ENCODE data around the gene ST7. TPM values are rescaled to one million over a fixed set of nuclear protein-coding genes. Genes with fewer than 3 reads are reported as not detected.

ST7 gene
- total and polyA plus RNA-seq, 8 donors, result 7.5 to 49.0 (median 16.1) TPM

DNA sequence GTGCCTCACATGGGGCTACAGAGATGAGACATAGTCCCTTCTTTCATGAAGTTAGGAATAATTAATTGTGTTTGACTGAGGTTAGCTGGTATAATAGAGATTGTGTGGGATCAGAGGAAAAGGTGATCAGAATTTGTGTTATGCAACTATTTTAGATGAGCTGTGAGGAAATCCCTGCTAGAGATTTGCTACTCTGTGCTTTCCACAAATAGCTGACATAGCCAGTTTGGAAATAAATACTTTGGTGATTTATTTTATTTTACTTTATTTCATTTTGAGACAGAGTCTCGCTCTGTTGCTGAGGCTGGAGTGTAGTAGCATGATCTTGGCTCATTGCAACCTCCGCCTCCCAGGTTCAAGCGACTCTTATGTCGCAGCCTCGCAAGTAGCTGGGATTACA is 32.3 kb downstream of the ST7 start:
- no peak for DNase-seq
- Histone ChIP-seq H3K36me3 (no peaks in the 10 kb centered on the region), H3K4me3 (no peak overlapping the region), H3K27ac (no peak overlapping the region), H3K4me1 (peaks cover 0 to 4% (median 0%) of the 10 kb centered on the region in 4 donors), H3K27me3 (no peaks in the 10 kb centered on the region), H3K9me3 (no peaks in the 10 kb centered on the region)
- intact Hi-C loops (cut with DNase I; ENCODE audit: low total_unique reads), result no loop called here
- TF ChIP-seq, protein P1, sequence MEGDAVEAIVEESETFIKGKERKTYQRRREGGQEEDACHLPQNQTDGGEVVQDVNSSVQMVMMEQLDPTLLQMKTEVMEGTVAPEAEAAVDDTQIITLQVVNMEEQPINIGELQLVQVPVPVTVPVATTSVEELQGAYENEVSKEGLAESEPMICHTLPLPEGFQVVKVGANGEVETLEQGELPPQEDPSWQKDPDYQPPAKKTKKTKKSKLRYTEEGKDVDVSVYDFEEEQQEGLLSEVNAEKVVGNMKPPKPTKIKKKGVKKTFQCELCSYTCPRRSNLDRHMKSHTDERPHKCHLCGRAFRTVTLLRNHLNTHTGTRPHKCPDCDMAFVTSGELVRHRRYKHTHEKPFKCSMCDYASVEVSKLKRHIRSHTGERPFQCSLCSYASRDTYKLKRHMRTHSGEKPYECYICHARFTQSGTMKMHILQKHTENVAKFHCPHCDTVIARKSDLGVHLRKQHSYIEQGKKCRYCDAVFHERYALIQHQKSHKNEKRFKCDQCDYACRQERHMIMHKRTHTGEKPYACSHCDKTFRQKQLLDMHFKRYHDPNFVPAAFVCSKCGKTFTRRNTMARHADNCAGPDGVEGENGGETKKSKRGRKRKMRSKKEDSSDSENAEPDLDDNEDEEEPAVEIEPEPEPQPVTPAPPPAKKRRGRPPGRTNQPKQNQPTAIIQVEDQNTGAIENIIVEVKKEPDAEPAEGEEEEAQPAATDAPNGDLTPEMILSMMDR (IDR thresholded peaks at IDR 0.05), result no peak
- TF ChIP-seq POLR2AphosphoS5 (IDR thresholded peaks at IDR 0.05), result no peak
- no peak for TF ChIP-seq EP300 (IDR thresholded peaks at IDR 0.05)
- no peak for TF ChIP-seq POLR2A (IDR thresholded peaks at IDR 0.05)
- WGBS, 5 donors, result 90 to 97% (median 96%) methylated on average over 5 of the region's 5 CpGs

DNA sequence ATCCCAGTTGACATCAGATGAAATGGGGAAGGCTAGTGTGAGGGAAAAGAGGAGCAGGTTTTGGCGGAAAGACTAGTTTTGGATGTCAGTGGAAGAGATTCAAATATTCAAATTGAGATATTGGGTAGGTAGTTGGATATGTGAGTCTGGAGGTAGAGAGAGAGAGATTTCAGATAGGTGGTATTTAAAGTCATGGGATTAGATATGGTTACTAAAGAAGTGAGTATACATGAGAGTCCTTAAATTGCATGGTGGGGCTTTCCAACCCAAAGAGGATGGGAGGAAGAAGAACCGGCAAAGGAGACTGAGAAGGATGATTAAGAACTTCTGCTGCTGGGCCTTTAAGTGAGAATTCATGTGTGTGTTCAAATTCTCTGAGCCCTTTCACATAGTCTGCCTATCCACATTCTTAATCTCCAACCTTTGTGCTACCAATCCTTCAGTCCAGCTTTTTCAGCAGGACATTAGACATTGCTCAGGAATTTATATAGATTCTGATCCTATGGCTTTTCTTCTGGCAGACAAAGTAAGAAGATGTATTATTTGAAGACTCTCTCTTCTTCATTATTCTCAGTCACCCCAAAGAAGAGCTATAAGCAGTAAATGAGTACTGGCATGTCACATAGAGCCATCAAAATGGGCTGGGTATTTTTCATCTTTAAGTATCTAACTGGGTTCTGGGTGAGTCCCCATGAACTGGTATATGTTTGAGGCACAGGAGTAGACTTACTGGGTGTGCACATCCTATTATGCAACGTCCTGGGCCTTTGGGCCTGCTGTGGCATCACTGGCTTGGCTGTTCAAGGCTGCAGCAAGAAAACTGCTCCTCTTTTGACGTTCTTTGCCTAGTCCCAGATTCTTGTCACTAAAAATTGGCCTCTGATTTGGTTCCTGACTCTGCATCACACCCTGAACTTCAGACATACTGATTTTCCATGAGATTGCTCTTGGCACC is 33.6 kb downstream of the ST7 start:
- Histone ChIP-seq H3K27me3 (no peaks in the 10 kb centered on the region), H3K27ac (no peak overlapping the region), H3K4me1 (no peaks in the 10 kb centered on the region), H3K36me3 (no peaks in the 10 kb centered on the region), H3K4me3 (no peak overlapping the region), H3K9me3 (no peaks in the 10 kb centered on the region)
- TF ChIP-seq POLR2AphosphoS5 (IDR thresholded peaks at IDR 0.05), result no peak
- intact Hi-C loops (cut with DNase I; ENCODE audit: low total_unique reads), result no loop called here
- WGBS, 5 donors, result 68 to 77% (median 70%) methylated on average over 4 of the region's 4 CpGs
- DNase-seq, result no peak

DNA sequence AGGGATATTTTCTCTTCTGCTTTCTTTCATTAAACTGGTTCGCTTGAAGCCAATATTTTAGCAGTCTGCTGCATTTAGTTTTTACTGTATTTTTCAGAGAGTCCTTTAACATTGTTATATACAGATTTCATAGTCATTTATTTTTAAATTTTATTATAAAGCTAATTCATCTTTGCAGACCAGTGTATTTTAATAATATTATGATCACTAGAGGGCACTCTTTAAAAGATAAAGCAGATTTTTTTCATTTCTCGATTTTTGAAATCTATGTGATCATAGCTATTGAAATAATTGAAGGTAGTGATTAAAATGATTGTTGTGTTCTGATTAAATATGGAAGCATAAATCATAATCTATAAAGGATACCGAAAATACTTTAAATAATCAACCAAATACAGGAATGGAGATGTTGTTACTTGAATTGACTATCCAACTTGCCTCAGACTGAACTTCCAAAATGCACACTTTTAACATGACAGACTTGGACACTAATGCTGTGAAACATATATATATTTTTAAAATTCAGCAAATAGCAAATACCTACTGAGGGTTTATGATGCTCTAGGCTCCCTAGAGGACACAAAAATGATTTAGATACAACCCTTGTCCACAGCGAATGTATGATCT is 35.2 kb downstream of the ST7 start:
- peaks cover 0 to 10% (median 2%) of the 10 kb centered on the region in 4 donors for H3K4me1 ChIP-seq
- H3K36me3 ChIP-seq, result no peaks in the 10 kb centered on the region
- H3K27me3 ChIP-seq, result no peaks in the 10 kb centered on the region
- DNase-seq, result no peak
- intact Hi-C loops (cut with DNase I; ENCODE audit: low total_unique reads), result no loop called here
- no peaks in the 10 kb centered on the region for H3K9me3 ChIP-seq
- no peak overlapping the region for H3K4me3 ChIP-seq
- TF ChIP-seq EP300 (IDR thresholded peaks at IDR 0.05) (no peak), POLR2A (IDR thresholded peaks at IDR 0.05) (no peak), POLR2AphosphoS5 (IDR thresholded peaks at IDR 0.05) (no peak)
- TF ChIP-seq, protein P1 (IDR thresholded peaks at IDR 0.05), result peak in 2 of 7 experiments; percentile 20 to 24
- no peak overlapping the region for H3K27ac ChIP-seq
- WGBS, 5 donors, result 59 to 68% (median 62%) methylated on average over 4 of the region's 4 CpGs

GRCh38 chr7:116990056-116990455 is 36.8 kb downstream of the ST7 start:
- intact Hi-C loops (cut with DNase I; ENCODE audit: low total_unique reads), result loop anchor here (5.0 kb wide), 1 partner anchor 132 kb away; no protein-coding TSS in a partner anchor
- no peak for DNase-seq
- WGBS, 5 donors, result 78 to 87% (median 82%) methylated on average over 5 of the region's 5 CpGs

More at GRCh38 chr7:116990056-116990455, 36.8 kb downstream of the ST7 start:
- H3K4me1 ChIP-seq, result peaks cover 0 to 10% (median 2%) of the 10 kb centered on the region in 4 donors
- H3K9me3 ChIP-seq, result no peaks in the 10 kb centered on the region
- no peaks in the 10 kb centered on the region for H3K27me3 ChIP-seq
- no peaks in the 10 kb centered on the region for H3K36me3 ChIP-seq
- H3K4me3 ChIP-seq, result no peak overlapping the region
- no peak overlapping the region for H3K27ac ChIP-seq
- TF ChIP-seq POLR2A (IDR thresholded peaks at IDR 0.05) (no peak), POLR2AphosphoS5 (IDR thresholded peaks at IDR 0.05) (no peak), EP300 (IDR thresholded peaks at IDR 0.05) (no peak)
- TF ChIP-seq, protein P1 (IDR thresholded peaks at IDR 0.05), result no peak
